Occipital lobe (tissue), 2 donors: ENCODE data around the gene GAL. TPM values are rescaled to one million over a fixed set of nuclear protein-coding genes. Genes with fewer than 3 reads are reported as not detected.

ENCODE experiments used
- DNase-seq: peaks from one replicate; lab custom pipeline; 2025; lab: John Stamatoyannopoulos, UW
- total RNA-seq: library from RNA; depleted of rRNA; stranded (reverse); fragments of >200 nt; gene quantifications from one replicate; pipeline ENCODE4 v1.2.3, GENCODE V29; 2014

The GAL gene
- total RNA-seq, 1 donor from 2014 or later: not detected

DNA sequence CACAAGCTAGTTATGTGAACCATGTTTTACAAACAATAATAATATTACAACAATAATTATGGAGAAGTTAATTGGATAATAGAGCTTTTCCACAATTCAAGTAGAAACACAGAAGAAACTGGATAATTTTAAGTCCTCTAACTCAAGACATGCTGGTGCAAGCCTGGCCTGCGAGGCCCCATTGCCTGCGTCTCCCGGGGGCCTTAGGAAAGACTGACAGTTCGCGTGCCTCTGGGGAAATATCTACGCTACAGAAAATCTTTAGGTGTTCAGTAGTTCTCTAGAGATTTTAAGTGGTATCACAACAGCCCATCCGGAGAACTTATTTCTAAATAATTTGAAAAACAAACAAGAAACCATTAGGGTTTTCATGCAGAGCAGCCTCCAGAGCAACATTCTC lies 23.2 kb downstream of the GAL start:
- DNase-seq: no peak

DNA sequence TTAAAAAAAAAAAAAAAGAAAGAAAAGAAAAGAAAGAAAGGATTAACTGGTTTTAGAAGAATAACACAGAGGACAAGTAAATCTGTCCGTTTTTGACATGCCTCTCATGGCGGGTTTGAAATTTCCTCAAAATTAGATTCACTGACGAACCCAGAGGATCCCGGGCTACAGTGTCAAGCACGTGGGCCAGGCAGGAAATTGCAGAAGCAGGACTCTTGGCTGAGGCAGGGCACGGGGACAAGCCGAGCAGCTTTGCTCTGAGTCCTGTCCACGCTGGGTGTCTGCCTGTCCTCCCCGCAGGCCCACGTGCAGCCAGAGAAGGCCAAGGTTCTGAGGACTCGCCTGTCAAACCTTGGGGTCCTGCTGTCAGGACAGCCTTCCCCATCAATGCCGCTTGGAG lies 24.7 kb downstream of the GAL start:
- DNase-seq: no peak

DNA sequence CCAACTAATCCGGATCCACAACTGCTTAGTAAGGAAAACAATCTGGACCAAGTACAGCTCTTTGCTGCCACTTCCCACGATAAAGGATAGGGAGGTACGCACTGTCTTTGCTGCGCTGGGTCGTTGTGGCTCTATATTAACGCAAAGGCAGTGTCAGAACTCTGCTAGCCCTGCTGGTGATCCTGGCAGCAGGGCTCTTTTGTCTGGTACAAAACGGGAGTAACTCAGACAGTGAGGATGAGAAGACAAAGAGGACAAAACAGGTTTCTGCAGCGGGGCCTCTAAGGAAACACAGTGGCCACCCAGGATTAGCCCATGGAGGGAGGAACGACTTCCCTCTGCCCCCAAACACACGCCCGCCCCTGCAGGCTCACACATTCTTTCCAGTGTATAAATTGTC lies 26.1 kb downstream of the GAL start:
- no peak for DNase-seq

DNA sequence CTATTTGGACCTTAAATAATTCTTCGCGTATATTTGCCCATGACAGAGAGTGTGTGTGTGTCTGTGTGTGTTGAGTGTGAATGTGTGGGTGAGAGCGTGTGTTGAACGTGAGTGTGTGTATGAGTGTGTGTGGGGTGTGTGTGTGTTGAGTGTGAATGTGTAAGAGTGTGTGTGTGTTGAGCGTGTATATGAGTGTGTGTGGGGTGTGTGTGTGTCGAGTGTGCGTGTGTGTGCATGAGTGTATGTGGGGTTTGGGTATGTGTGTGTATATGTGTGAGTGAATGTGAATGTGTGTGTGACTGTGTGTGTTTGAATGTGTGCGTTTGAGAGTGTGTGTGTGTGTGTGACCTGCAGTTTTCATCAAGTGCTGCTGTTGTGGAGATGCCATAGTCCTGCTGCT lies 26.8 kb downstream of the GAL start:
- DNase-seq: no peak

DNA sequence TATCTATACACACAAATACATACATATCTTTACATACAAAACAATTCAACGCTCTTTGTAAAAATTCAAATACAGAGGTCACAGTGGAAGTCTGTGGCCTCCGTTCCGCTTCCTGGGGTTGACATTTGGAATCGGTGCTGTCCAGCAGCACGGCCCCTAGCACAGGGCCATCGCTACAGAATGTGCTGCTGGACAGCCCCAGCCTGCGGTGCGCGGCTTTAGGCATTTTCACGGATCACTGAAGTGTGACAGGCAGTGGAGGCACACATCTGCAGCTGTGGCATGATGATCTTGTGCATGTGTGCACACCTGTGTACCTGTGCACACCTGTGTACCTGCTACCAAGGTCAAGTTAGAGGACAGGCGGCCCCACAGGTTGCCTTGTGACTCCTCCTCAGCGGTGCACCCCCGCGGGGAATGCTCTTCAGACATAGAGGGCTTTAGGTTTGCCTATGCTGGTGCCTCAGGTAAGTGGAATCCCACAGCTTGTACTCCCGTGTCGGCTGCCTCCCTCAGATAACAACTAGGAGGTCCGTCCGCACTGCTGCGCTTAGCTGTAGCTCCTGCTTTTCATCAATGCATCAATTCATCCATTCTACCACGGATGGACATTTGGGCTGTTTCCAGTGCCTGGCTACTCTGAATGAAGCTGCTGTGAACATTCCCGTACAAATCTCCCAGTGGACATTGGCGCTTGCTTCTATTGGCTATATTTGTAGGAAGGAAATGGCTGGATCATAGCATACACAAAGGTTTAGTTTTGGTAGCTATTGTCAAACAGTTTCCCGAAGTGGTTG lies 29.9 kb downstream of the GAL start:
- DNase-seq: no peak

DNA sequence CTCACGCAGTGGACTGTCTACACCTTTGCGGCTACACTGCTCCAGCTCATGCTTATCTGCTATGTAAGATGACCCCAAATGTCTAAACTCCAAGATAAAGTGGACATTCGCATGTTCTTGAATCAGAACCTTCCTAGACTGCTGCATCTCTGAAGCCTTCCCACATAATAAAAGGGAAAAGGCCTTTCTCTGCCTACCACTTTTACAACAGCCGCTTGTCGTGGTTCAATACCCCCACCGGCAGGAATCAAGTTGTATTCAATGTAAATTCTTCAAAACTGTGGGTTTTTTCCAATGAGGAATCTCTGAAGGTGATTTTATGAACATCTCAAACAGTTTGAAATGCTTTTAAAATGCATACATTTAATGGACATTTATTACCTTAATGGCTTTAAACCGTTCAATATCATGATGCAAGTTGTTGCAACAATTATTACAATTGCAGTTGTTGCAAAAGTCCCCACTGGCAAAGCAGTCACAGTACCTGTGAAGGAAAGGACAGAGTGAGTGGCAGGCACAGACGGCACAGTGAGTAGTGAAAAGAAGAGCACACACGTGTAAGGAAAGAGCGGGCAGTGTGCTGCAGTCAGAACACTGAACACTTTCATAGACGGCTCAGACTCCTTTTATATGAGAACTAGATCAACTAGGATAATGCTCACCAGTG lies 31.2 kb downstream of the GAL start:
- no peak for DNase-seq

GRCh38 chr11:68721075-68721474 lies 36.7 kb downstream of the GAL start:
- DNase-seq: no peak

DNA sequence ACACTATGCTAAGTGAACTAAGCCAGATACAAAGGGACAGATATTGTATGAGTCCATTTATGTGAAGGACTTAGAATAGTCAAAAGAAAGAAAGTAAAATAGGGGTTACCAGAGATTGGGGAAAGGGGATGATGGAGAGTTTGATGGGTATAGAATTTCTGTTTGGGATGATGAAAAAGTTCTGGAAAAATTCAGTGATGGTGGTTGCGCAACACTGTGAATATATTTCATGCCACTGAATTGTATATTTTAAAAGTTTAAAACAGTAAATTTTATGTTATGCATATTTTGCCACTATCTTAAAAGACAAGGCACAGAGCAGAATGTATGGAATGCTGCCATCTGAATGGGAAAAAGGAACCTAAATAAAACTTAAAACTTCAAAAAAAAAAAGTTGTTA lies 37.8 kb downstream of the GAL start:
- no peak for DNase-seq

- no peak for DNase-seq
These were observed 39.9 kb downstream of the GAL start for GRCh38 chr11:68724293-68724692.

- DNase-seq: no peak
These were observed 43.4 kb downstream of the GAL start for GRCh38 chr11:68727783-68728182.

DNA sequence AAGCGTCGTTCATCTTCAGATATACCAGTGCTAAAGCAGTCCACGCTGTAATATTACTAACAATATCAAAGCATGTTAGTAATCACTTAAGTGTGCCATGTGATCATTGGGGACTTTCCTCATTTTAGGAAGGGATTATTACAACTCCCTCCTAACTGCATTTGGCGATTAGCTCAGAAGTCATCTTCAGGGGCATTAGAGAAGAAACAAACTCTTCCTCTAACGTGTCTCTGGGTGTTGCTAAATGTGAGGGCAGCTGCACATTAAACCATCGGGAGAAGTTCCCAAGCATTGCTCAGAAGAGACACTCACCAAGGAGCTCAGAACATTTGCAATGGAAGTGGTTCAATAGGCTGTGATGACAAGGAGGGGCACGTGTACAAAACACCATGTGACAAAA lies 49.8 kb downstream of the GAL start:
- DNase-seq: no peak

DNA sequence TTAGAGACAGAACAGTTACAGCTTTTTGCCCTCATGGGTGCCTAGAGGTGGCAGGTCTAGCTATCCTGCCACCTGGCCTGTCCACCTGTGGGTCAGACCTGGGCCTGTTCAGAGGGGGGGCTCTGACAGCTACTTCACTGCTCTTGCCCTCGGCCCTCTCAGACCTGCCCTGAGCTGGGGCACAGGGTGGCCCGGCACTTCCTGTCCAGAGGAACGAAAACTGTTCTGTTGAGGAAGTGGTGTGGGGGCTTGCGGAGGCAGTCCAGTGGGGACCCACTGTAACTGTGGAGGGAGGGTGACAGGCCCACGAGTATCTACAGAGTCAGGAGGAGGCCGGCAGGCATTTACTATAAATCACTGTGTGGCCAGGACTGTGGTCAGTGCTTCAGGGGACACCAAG lies 50.8 kb downstream of the GAL start:
- no peak for DNase-seq

DNA sequence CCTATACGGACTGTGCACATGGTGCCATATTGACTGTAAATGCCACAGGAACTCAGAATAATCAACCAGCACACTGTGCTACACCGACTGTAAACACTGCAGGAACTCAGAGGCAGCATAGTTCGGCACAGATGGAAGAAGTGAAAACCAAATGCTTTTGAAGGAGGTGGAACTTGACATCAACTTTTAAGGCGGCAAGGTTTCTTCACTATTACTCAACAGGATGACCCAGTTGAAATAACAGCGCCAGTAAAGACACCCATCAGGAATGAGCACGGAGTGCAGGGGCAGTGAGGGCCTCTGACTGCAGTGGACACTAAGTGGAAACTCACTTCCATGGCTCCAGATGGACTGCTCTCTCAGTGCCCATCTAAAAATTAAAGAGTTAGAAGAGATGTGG lies 51.3 kb downstream of the GAL start:
- no peak for DNase-seq

Other genes with a start within 250 kb of the GAL start
- gene PPP6R3, start 223.8 kb upstream of the GAL start, total RNA-seq: 152 TPM
- gene TESMIN, start 67.0 kb downstream of the GAL start, total RNA-seq: 0.94 TPM
- 5.5 TPM for gene CPT1A, start 157.4 kb downstream of the GAL start, total RNA-seq
- 43.2 TPM for gene MRPL21, start 219.3 kb downstream of the GAL start, total RNA-seq
- gene IGHMBP2, start 219.3 kb downstream of the GAL start, total RNA-seq: 8.1 TPM